ENCODE data around the gene PNLIP.

Gene PNLIP

GRCh38 chr10:116588995-116589394 lies 43.3 kb downstream of the PNLIP start:
- TF ChIP-seq CTCF (IDR thresholded peaks at IDR 0.05; ENCODE audit: low read depth, low read length, missing control alignments), result no peak
- in situ Hi-C loops (cut with HindIII; ENCODE audit: low sequenced_read_pairs), result no loop called here
- no peak for DNase-seq (ENCODE audit: low read depth)
- no peak overlapping the region for H3K4me3 ChIP-seq (ENCODE audit: low read depth, low read length)

GRCh38 chr10:116589926-116590325 lies 44.2 kb downstream of the PNLIP start:
- H3K4me3 ChIP-seq (ENCODE audit: low read depth, low read length), result no peak overlapping the region
- TF ChIP-seq CTCF (IDR thresholded peaks at IDR 0.05; ENCODE audit: low read depth, low read length, missing control alignments), result no peak
- DNase-seq (ENCODE audit: low read depth), result no peak
- in situ Hi-C loops (cut with HindIII; ENCODE audit: low sequenced_read_pairs), result no loop called here

GRCh38 chr10:116590590-116591444 lies 45.1 kb downstream of the PNLIP start, which contains the start of gene PNLIPRP1:
Gene PNLIPRP1, plus strand, starts transcription at chr10:116590959. Its CDS starts 171 bp downstream, at chr10:116591130.
- no peak within 1 kb of the TSS for H3K4me3 ChIP-seq (ENCODE audit: low read depth, low read length)
- no peak for DNase-seq (ENCODE audit: low read depth)
- in situ Hi-C loops (cut with HindIII; ENCODE audit: low sequenced_read_pairs), result no loop called here
- TF ChIP-seq CTCF (IDR thresholded peaks at IDR 0.05; ENCODE audit: low read depth, low read length, missing control alignments), result no peak

GRCh38 chr10:116593139-116593740 lies 47.5 kb downstream of the PNLIP start:
- in situ Hi-C loops (cut with HindIII; ENCODE audit: low sequenced_read_pairs), result no loop called here
- TF ChIP-seq CTCF (IDR thresholded peaks at IDR 0.05; ENCODE audit: low read depth, low read length, missing control alignments), result no peak
- no peak for DNase-seq (ENCODE audit: low read depth)
- H3K4me3 ChIP-seq (ENCODE audit: low read depth, low read length), result no peak overlapping the region

- H3K4me3 ChIP-seq (ENCODE audit: low read depth, low read length), result no peak overlapping the region
- TF ChIP-seq CTCF (IDR thresholded peaks at IDR 0.05; ENCODE audit: low read depth, low read length, missing control alignments), result no peak
- DNase-seq (ENCODE audit: low read depth), result no peak
- in situ Hi-C loops (cut with HindIII; ENCODE audit: low sequenced_read_pairs), result no loop called here
These were observed 48.8 kb downstream of the PNLIP start for GRCh38 chr10:116594525-116595035.

GRCh38 chr10:116596062-116596461 lies 50.3 kb downstream of the PNLIP start:
- no peak for TF ChIP-seq CTCF (IDR thresholded peaks at IDR 0.05; ENCODE audit: low read depth, low read length, missing control alignments)
- no peak overlapping the region for H3K4me3 ChIP-seq (ENCODE audit: low read depth, low read length)
- DNase-seq (ENCODE audit: low read depth), result no peak
- in situ Hi-C loops (cut with HindIII; ENCODE audit: low sequenced_read_pairs), result no loop called here

Data from astrocyte of the cerebellum (primary cell).